ENCODE results near the gene WWC1. TPM values are rescaled to one million over a fixed set of nuclear protein-coding genes. Genes with fewer than 3 reads are reported as not detected.

Gene WWC1
- total and polyA plus RNA-seq, 9 donors = 0.46 to 5.7 (median 0.93) TPM

GRCh38 chr5:168346417-168346816, 55.0 kb downstream of the WWC1 start:
- no peak for DNase-seq
- H3K4me3 ChIP-seq (ENCODE audit: low read length) = no peak overlapping the region
- 69% methylated on average over 2 of the region's 3 CpGs for WGBS (ENCODE audit: insufficient coverage)
- H3K36me3 ChIP-seq (ENCODE audit: control insufficient read depth, insufficient read depth, low read length) = no peaks in the 10 kb centered on the region
- H3K27ac ChIP-seq (ENCODE audit: low read length) = no peak overlapping the region
- no peaks in the 10 kb centered on the region for H3K4me1 ChIP-seq (ENCODE audit: control insufficient read depth, insufficient read depth, low read length)
- H3K9me3 ChIP-seq (replicated peaks; ENCODE audit: control insufficient read depth, low read depth, low read length) = no peaks in the 10 kb centered on the region
- no peaks in the 10 kb centered on the region for H3K27me3 ChIP-seq (ENCODE audit: control insufficient read depth, insufficient read depth, low read length)

DNA sequence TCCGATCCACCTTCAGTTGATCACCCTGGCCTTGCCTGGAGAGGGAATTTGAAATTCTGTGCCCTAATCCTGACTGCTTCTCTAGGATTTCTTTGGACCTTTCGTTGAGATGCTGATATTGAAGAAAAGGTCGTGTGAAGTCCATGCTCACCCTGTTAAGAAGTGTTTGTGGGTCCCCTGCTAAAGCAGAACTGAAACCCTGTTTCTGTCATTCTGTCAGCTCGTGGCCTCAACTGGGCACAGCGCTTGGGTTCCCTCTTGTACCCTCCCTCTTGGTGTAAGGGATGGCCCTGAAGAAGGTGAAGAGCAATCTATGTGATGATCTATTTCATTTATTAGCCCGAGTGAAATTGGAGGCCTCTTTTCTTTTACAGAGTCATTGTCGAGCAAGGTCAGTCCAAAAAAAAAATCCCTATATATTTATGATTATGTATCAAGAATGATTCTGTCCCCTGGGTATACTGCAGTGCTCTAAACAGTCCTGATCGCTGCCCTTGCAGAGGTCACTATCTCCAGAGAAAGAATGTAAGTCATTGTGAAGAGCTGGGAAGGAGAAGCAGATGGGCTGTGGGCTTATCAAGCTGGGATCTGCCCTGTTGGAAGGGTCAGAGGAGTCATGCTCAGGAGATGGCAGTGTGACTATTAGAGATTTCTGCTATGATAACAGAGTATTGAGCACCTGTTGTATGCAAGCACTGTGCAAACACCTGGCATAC, 56.1 kb downstream of the WWC1 start:
- H3K4me1 ChIP-seq (ENCODE audit: control insufficient read depth, insufficient read depth, low read length) = no peaks in the 10 kb centered on the region
- no peaks in the 10 kb centered on the region for H3K9me3 ChIP-seq (replicated peaks; ENCODE audit: control insufficient read depth, low read depth, low read length)
- no peak overlapping the region for H3K27ac ChIP-seq (ENCODE audit: low read length)
- H3K4me3 ChIP-seq (ENCODE audit: low read length) = no peak overlapping the region
- no peaks in the 10 kb centered on the region for H3K36me3 ChIP-seq (ENCODE audit: control insufficient read depth, insufficient read depth, low read length)
- no peak for DNase-seq
- WGBS (ENCODE audit: insufficient coverage) = 45% methylated on average over 1 of the region's 8 CpGs
- no peaks in the 10 kb centered on the region for H3K27me3 ChIP-seq (ENCODE audit: control insufficient read depth, insufficient read depth, low read length)

DNA sequence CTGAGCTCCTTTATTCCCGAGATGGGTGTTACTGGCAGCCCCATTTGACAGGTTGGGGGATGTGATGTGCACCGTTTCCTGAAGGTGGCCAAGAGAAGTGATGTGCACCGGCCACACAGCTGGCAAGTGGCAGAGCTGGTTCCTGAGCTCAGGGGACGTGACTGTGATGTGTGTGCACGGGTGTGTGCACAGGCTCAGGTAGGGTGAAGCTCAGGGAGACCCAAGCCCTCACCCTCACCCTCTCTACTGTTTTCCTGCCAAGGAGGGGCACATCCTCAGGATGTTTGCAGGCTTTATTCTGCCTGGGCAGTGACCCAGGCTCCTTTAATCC, 56.6 kb downstream of the WWC1 start:
- H3K4me1 ChIP-seq (ENCODE audit: control insufficient read depth, insufficient read depth, low read length) = no peaks in the 10 kb centered on the region
- no peak overlapping the region for H3K27ac ChIP-seq (ENCODE audit: low read length)
- H3K4me3 ChIP-seq (ENCODE audit: low read length) = no peak overlapping the region
- no peaks in the 10 kb centered on the region for H3K9me3 ChIP-seq (replicated peaks; ENCODE audit: control insufficient read depth, low read depth, low read length)
- no peaks in the 10 kb centered on the region for H3K36me3 ChIP-seq (ENCODE audit: control insufficient read depth, insufficient read depth, low read length)
- 71% methylated on average over 2 of the region's 5 CpGs for WGBS (ENCODE audit: insufficient coverage)
- DNase-seq = no peak
- no peaks in the 10 kb centered on the region for H3K27me3 ChIP-seq (ENCODE audit: control insufficient read depth, insufficient read depth, low read length)

- WGBS (ENCODE audit: insufficient coverage) = no CpG with 5 or more reads among the region's 4 CpGs
- no peak overlapping the region for H3K27ac ChIP-seq (ENCODE audit: low read length)
Measured at GRCh38 chr5:168350315-168350714, 58.9 kb downstream of the WWC1 start.

DNA sequence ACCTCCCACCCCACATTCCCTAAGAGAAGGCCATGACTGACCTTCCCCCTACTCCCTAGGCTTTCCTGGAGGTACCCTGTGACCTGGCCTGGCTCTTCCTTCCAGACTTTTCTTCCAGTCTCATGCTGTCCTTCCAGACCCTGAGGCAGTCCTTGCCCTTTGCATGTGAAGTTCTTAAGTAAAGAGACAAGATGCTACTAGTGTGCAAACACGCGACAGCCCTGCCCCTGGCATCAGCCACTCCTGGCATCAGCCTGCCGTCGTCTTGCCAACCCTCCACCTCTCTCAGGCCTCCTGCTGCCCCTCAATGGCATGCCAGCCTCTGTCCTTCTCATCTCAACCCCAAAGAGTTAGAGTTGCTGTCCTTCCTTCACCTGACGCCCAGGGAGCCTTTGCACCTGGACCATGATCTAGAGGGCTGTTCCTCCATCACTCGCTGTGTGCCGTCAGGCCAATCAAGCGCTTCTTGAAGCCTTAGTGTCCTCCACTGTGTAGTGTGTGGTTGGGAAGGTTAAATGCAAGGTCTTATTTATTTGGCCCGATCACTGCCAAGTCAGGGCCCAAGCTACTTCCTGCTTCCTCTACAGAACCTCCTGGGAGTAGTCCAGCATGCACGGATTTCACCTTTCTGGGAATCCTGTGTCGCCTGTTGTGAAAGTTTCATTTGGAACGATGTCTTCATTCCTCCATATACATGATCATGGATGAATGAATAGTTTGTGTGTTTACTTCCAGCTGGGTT, 61.9 kb downstream of the WWC1 start:
- H3K4me1 ChIP-seq (ENCODE audit: control insufficient read depth, insufficient read depth, low read length) = no peaks in the 10 kb centered on the region
- H3K4me3 ChIP-seq (ENCODE audit: low read length) = no peak overlapping the region
- DNase-seq = no peak
- 92% methylated on average over 4 of the region's 12 CpGs for WGBS (ENCODE audit: insufficient coverage)
- H3K27ac ChIP-seq (ENCODE audit: low read length) = no peak overlapping the region
- no peaks in the 10 kb centered on the region for H3K9me3 ChIP-seq (replicated peaks; ENCODE audit: control insufficient read depth, low read depth, low read length)
- H3K27me3 ChIP-seq (ENCODE audit: control insufficient read depth, insufficient read depth, low read length) = no peaks in the 10 kb centered on the region
- H3K36me3 ChIP-seq (ENCODE audit: control insufficient read depth, insufficient read depth, low read length) = no peaks in the 10 kb centered on the region

More at GRCh38 chr5:168350315-168350714, 58.9 kb downstream of the WWC1 start:
- no peak overlapping the region for H3K4me3 ChIP-seq (ENCODE audit: low read length)
- no peaks in the 10 kb centered on the region for H3K36me3 ChIP-seq (ENCODE audit: control insufficient read depth, insufficient read depth, low read length)
- no peak for DNase-seq
- H3K4me1 ChIP-seq (ENCODE audit: control insufficient read depth, insufficient read depth, low read length) = no peaks in the 10 kb centered on the region
- no peaks in the 10 kb centered on the region for H3K9me3 ChIP-seq (replicated peaks; ENCODE audit: control insufficient read depth, low read depth, low read length)
- no peaks in the 10 kb centered on the region for H3K27me3 ChIP-seq (ENCODE audit: control insufficient read depth, insufficient read depth, low read length)

DNA sequence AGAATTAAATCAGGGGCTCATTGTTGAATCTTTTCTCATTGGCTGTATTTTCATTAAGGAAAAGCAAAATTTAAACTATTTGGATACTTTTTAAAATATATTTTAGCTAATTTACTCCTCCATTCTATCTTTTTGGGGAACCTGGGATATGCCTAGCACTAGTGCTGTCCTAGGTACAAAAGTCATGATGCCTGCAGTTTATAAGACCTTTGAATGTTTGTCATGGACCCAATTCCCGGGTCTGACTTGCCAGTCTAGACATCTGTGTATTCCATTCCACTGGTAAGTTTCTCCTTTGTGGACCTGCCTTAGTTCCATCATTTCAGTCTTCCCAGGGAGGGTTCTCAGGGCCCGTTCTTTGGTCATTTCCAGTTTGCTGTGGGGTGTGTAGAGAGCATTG, 63.0 kb downstream of the WWC1 start:
- H3K4me3 ChIP-seq (ENCODE audit: low read length) = no peak overlapping the region

DNA sequence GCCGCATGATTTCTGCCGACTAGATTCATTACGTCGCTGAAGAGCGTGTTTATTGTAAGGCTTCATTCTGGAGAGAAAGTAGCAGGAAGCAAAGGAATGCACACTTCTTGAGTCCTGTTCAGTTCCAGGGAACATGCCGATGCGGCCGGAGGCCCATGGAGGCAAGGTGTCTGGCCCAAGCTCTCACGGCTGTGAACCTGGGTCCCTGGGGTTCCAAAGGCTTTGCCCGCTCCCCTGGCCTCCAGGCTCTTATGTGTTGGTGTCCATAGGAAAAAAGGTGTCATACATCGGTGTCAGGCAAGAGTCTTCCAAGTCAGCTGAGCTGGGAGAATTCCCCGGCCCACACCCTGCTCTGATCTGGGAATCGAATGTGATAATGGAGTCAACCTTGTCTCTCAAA, 64.7 kb downstream of the WWC1 start:
- H3K4me3 ChIP-seq (ENCODE audit: low read length) = no peak overlapping the region
- 84% methylated on average over 10 of the region's 13 CpGs for WGBS (ENCODE audit: insufficient coverage)

More for the DNA sequence above, 63.0 kb downstream of the WWC1 start:
- no peak overlapping the region for H3K27ac ChIP-seq (ENCODE audit: low read length)
- DNase-seq = no peak
- no peaks in the 10 kb centered on the region for H3K27me3 ChIP-seq (ENCODE audit: control insufficient read depth, insufficient read depth, low read length)
- H3K36me3 ChIP-seq (ENCODE audit: control insufficient read depth, insufficient read depth, low read length) = no peaks in the 10 kb centered on the region
- H3K9me3 ChIP-seq (replicated peaks; ENCODE audit: control insufficient read depth, low read depth, low read length) = no peaks in the 10 kb centered on the region
- H3K4me1 ChIP-seq (ENCODE audit: control insufficient read depth, insufficient read depth, low read length) = no peaks in the 10 kb centered on the region
- 93% methylated on average over 2 of the region's 2 CpGs for WGBS (ENCODE audit: insufficient coverage)

GRCh38 chr5:168356592-168356991, 65.1 kb downstream of the WWC1 start:
- Histone ChIP-seq H3K9me3 (replicated peaks; ENCODE audit: control insufficient read depth, low read depth, low read length) (no peaks in the 10 kb centered on the region), H3K4me3 (ENCODE audit: low read length) (no peak overlapping the region), H3K4me1 (ENCODE audit: control insufficient read depth, insufficient read depth, low read length) (no peaks in the 10 kb centered on the region), H3K27me3 (ENCODE audit: control insufficient read depth, insufficient read depth, low read length) (no peaks in the 10 kb centered on the region), H3K27ac (ENCODE audit: low read length) (no peak overlapping the region), H3K36me3 (ENCODE audit: control insufficient read depth, insufficient read depth, low read length) (no peaks in the 10 kb centered on the region)
- no peak for DNase-seq
- WGBS (ENCODE audit: insufficient coverage) = 93% methylated on average over 3 of the region's 4 CpGs

More for the DNA sequence above, 64.7 kb downstream of the WWC1 start:
- Histone ChIP-seq H3K9me3 (replicated peaks; ENCODE audit: control insufficient read depth, low read depth, low read length) (no peaks in the 10 kb centered on the region), H3K27me3 (ENCODE audit: control insufficient read depth, insufficient read depth, low read length) (no peaks in the 10 kb centered on the region), H3K27ac (ENCODE audit: low read length) (no peak overlapping the region), H3K36me3 (ENCODE audit: control insufficient read depth, insufficient read depth, low read length) (no peaks in the 10 kb centered on the region), H3K4me1 (ENCODE audit: control insufficient read depth, insufficient read depth, low read length) (no peaks in the 10 kb centered on the region)
- DNase-seq = no peak

- H3K4me3 ChIP-seq (ENCODE audit: low read length) = no peak overlapping the region
- H3K4me1 ChIP-seq (ENCODE audit: control insufficient read depth, insufficient read depth, low read length) = no peaks in the 10 kb centered on the region
- 76% methylated on average over 3 of the region's 3 CpGs for WGBS (ENCODE audit: insufficient coverage)
- no peaks in the 10 kb centered on the region for H3K9me3 ChIP-seq (replicated peaks; ENCODE audit: control insufficient read depth, low read depth, low read length)
- DNase-seq = no peak
- no peak overlapping the region for H3K27ac ChIP-seq (ENCODE audit: low read length)
- H3K27me3 ChIP-seq (ENCODE audit: control insufficient read depth, insufficient read depth, low read length) = no peaks in the 10 kb centered on the region
- H3K36me3 ChIP-seq (ENCODE audit: control insufficient read depth, insufficient read depth, low read length) = no peaks in the 10 kb centered on the region
Measured at GRCh38 chr5:168357876-168358275, 66.4 kb downstream of the WWC1 start.

GRCh38 chr5:168359820-168360460, 68.5 kb downstream of the WWC1 start:
- H3K9me3 ChIP-seq (replicated peaks; ENCODE audit: control insufficient read depth, low read depth, low read length) = no peaks in the 10 kb centered on the region
- no peaks in the 10 kb centered on the region for H3K27me3 ChIP-seq (ENCODE audit: control insufficient read depth, insufficient read depth, low read length)
- DNase-seq = no peak
- H3K4me3 ChIP-seq (ENCODE audit: low read length) = no peak overlapping the region
- WGBS (ENCODE audit: insufficient coverage) = 52% methylated on average over 2 of the region's 2 CpGs
- H3K36me3 ChIP-seq (ENCODE audit: control insufficient read depth, insufficient read depth, low read length) = no peaks in the 10 kb centered on the region
- H3K27ac ChIP-seq (ENCODE audit: low read length) = no peak overlapping the region
- H3K4me1 ChIP-seq (ENCODE audit: control insufficient read depth, insufficient read depth, low read length) = no peaks in the 10 kb centered on the region

Measured in muscle of leg (tissue), 11 donors.